IMR-90 (cell line): ENCODE data around the gene RHOBTB3. TPM values are rescaled to one million over a fixed set of nuclear protein-coding genes. Genes with fewer than 3 reads are reported as not detected.

Experiments used
- ATAC-seq: fragments of 200-7000 bp; cut with Tn5 transposase; 2 replicates; pipeline ENCODE4 v1.9.1; 2020; ENCODE audit warnings: low read depth, mild to moderate bottlenecking, moderate library complexity
- BruUV-seq: library from RNA; stranded (reverse); fragments of 400-500 nt; replicated peaks from 2 replicates; lab custom pipeline; 2021; lab: Mats Ljungman, UMichigan
- CTCF ChIA-PET: fragments of 300-600 bp; formaldehyde crosslinking; extraction: SDS; loops from one replicate; lab custom pipeline; 2021; ENCODE audit warnings: antibody characterized with exemption; lab: Yijun Ruan, JAX
- POLR2A ChIA-PET: fragments of 300-600 bp; sonication (Branson Sonifier 250); formaldehyde crosslinking; loops from one replicate; lab custom pipeline; 2022; ENCODE audit warnings: antibody characterized with exemption; ENCODE audit not compliant: unreplicated experiment; lab: Charles Lee
- DNase-seq: peaks from one replicate; pipeline ENCODE4 v3.0.0; 2013
- H2AFZ ChIP-seq: replicated peaks from 2 replicates; pipeline ENCODE3; 2013; ENCODE audit warnings: low read length, mild to moderate bottlenecking; ENCODE audit not compliant: poor library complexity
- H2AK5ac ChIP-seq: 2 replicates; pipeline ENCODE4 v1.6.1; 2013; ENCODE audit warnings: low read depth, low read length, inconsistent platforms
- H2AK9ac ChIP-seq: replicated peaks from 2 replicates; pipeline ENCODE3; 2013; ENCODE audit warnings: mild to moderate bottlenecking, low read depth, low read length, moderate library complexity; ENCODE audit not compliant: poor library complexity
- H2BK120ac ChIP-seq: 2 replicates; pipeline ENCODE4 v1.6.1; 2013; ENCODE audit warnings: low read depth, low read length, inconsistent platforms
- H2BK15ac ChIP-seq: 3 replicates; pipeline ENCODE4 v1.6.1; 2013; ENCODE audit warnings: low read depth, low read length, inconsistent platforms
- H2BK20ac ChIP-seq: 2 replicates; pipeline ENCODE4 v1.6.1; 2013; ENCODE audit warnings: low read depth, mild to moderate bottlenecking, inconsistent platforms, low read length, moderate library complexity
- H2BK5ac ChIP-seq: 2 replicates; pipeline ENCODE4 v1.6.1; 2013; ENCODE audit warnings: mild to moderate bottlenecking, low read depth, low read length, inconsistent platforms; ENCODE audit not compliant: poor library complexity, severe bottlenecking
- H3K14ac ChIP-seq: replicated peaks from 2 replicates; pipeline ENCODE4 v1.6.1; 2013; ENCODE audit warnings: low read depth, low read length, inconsistent platforms
- H3K18ac ChIP-seq: 2 replicates; pipeline ENCODE4 v1.6.1; 2013; ENCODE audit warnings: low read depth, low read length, control low read depth
- H3K23ac ChIP-seq: 2 replicates; pipeline ENCODE4 v1.6.1; 2013; ENCODE audit warnings: low read depth, low read length, inconsistent platforms
- H3K27ac ChIP-seq: 2 replicates; pipeline ENCODE4 v1.5.1; 2013; ENCODE audit warnings: mild to moderate bottlenecking, control low read depth, low read length; ENCODE audit not compliant: insufficient read depth
- H3K27me3 ChIP-seq: 2 replicates; pipeline ENCODE4 v1.6.1; 2013; ENCODE audit warnings: low read length; ENCODE audit not compliant: control insufficient read depth, insufficient read depth
- H3K36me3 ChIP-seq: 2 replicates; pipeline ENCODE4 v1.6.1; 2013; ENCODE audit warnings: low read length, mixed read lengths; ENCODE audit not compliant: control insufficient read depth, insufficient read depth
- H3K4ac ChIP-seq: 2 replicates; pipeline ENCODE4 v1.6.1; 2013; ENCODE audit warnings: low read depth, low read length, inconsistent platforms
- H3K4me1 ChIP-seq: 2 replicates; pipeline ENCODE4 v1.6.1; 2013; ENCODE audit warnings: low read length, mixed read lengths; ENCODE audit not compliant: control insufficient read depth, insufficient read depth
- H3K4me2 ChIP-seq: 2 replicates; pipeline ENCODE4 v1.6.1; 2013; ENCODE audit warnings: low read depth, mild to moderate bottlenecking, control low read depth, low read length, moderate library complexity
- H3K4me3 ChIP-seq: 2 replicates; pipeline ENCODE4 v1.5.1; 2013; ENCODE audit warnings: low read depth, mild to moderate bottlenecking, control low read depth, low read length, moderate library complexity; ENCODE audit not compliant: insufficient read depth
- H3K56ac ChIP-seq: 2 replicates; pipeline ENCODE4 v1.6.1; 2013; ENCODE audit warnings: low read length, inconsistent platforms; ENCODE audit not compliant: insufficient read depth; ENCODE audit errors: extremely low read depth
- H3K79me1 ChIP-seq, 2 experiments: 2 replicates each; pipeline ENCODE4 v1.6.1; 2013; ENCODE audit warnings: low read length in 2 of 2, inconsistent platforms in 1 of 2, low read depth in 1 of 2
- H3K9ac ChIP-seq: 2 replicates; pipeline ENCODE4 v1.6.1; 2013; ENCODE audit warnings: low read depth, low read length, control low read depth
- H3K9me1 ChIP-seq: 2 replicates; pipeline ENCODE4 v1.6.1; 2013; ENCODE audit warnings: low read length, inconsistent platforms; ENCODE audit not compliant: insufficient read depth
- H3K9me3 ChIP-seq: 2 replicates; pipeline ENCODE4 v1.6.1; 2013; ENCODE audit warnings: low read length; ENCODE audit not compliant: control insufficient read depth, insufficient read depth
- H4K20me1 ChIP-seq: 2 replicates; pipeline ENCODE4 v1.6.1; 2013; ENCODE audit warnings: low read length, inconsistent platforms; ENCODE audit not compliant: insufficient read depth
- H4K5ac ChIP-seq: 2 replicates; pipeline ENCODE4 v1.6.1; 2013; ENCODE audit warnings: mild to moderate bottlenecking, low read depth, low read length, control low read depth
- H4K8ac ChIP-seq, 2 experiments: 2 replicates each; pipeline ENCODE4 v1.6.1; 2013; ENCODE audit warnings: low read depth in 2 of 2, low read length in 2 of 2, control low read depth in 1 of 2, inconsistent platforms in 1 of 2
- H4K91ac ChIP-seq: 2 replicates; pipeline ENCODE4 v1.6.1; 2013; ENCODE audit warnings: low read depth, low read length, inconsistent platforms; ENCODE audit not compliant: insufficient read depth
- BHLHE40 ChIP-seq: fragments of 150-350 bp; IDR thresholded peaks from 2 replicates; pipeline ENCODE4 v1.6.1; 2016; ENCODE audit warnings: mild to moderate bottlenecking, low read depth, low read length
- CHD1 ChIP-seq: IDR thresholded peaks from 2 replicates; pipeline ENCODE4 v1.6.1; 2012; ENCODE audit warnings: low read depth, low read length, improper control_type of control experiment
- MAFK ChIP-seq: IDR thresholded peaks from 2 replicates; pipeline ENCODE4 v1.6.1; 2012; ENCODE audit warnings: low read depth, low read length, improper control_type of control experiment
- WGBS, 2 experiments: methylation state at CpG; one replicate each; pipeline versions ENCODE4 v1.1.5 to v1.1.7; 2013; ENCODE audit warnings: missing lambda C conversion rate in 2 of 2; ENCODE audit not compliant: insufficient read length in 1 of 2; ENCODE audit errors: extremely low coverage in 2 of 2; 5-methylcytosine and 5-hydroxymethylcytosine counted together
- dilution Hi-C: fragments of 300-500 bp; cut with HindIII; formaldehyde crosslinking; loops from one replicate; pipeline ENCODE4 v1.14.3; 2018; ENCODE audit warnings: low sequenced_read_pairs; ENCODE audit not compliant: unreplicated experiment
- in situ Hi-C: fragments of 300-500 bp; cut with MboI; formaldehyde crosslinking; loops from 3 replicates; pipeline ENCODE4 v1.14.3; 2019; ENCODE audit warnings: low sequenced_read_pairs, inconsistent platforms, mixed read lengths
- intact Hi-C: fragments of 100-400 bp; cut with micrococcal nuclease; formaldehyde crosslinking; loops from 2 replicates; pipeline ENCODE4 v1.10.0; 2022
- polyA plus RNA-seq, 3 experiments: library from polyadenylated mRNA; depleted of rRNA; stranded (reverse); fragments of >200 nt; gene quantifications; 2 replicates each; pipeline ENCODE4 v1.2.3, GENCODE V29; 2012; ENCODE audit warnings: low replicate concordance in 1 of 3
- total RNA-seq: library from RNA; depleted of rRNA; stranded (reverse); fragments of >200 nt; gene quantifications from 2 replicates; pipeline ENCODE4 v1.2.3, GENCODE V29; 2012

RHOBTB3 gene
- total and polyA plus RNA-seq, 2 of the 4 experiments (the other 2 are of a cell fraction) = 117 to 447 TPM

GRCh38 chr5:95808686-95809413, 77.7 kb downstream of the RHOBTB3 start:
- in situ Hi-C loops (no loop called here), dilution Hi-C loops (no loop called here), intact Hi-C loops (no loop called here)
- peak; percentile 27 for ATAC-seq
- Histone ChIP-seq H2AK9ac (no peak overlapping the region), H3K27me3 (no peaks in the 10 kb centered on the region), H3K9me1 (peaks cover 10% of the 10 kb centered on the region; the same call in 1 of the 2 replicates), H4K20me1 (no peaks in the 10 kb centered on the region), H3K79me1 (peaks cover 0 to 18% of the 10 kb centered on the region in 2 experiments; a peak in 2 of 4 replicates), H3K9me3 (peaks cover 3% of the 10 kb centered on the region; the same call in 1 of the 2 replicates), H3K23ac (0 out of 2 replicates have a peak overlapping the region, but pooled peaks have one; percentile 37), H4K91ac (no peak overlapping the region), H3K4me3 (no peak overlapping the region), H2BK15ac (no peak overlapping the region; the same call in 2 of the 3 replicates), H2AK5ac (0 out of 2 replicates have a peak overlapping the region, but pooled peaks have one; percentile 25), H3K36me3 (peaks cover 2% of the 10 kb centered on the region), H4K8ac (0 out of 4 replicates have a peak overlapping the region, but pooled peaks of 1 of the 2 experiments have one; percentile 2), H3K27ac (peak overlapping the region; percentile 1; the same call in 1 of the 2 replicates), H3K14ac (no peak overlapping the region), H3K56ac (no peak overlapping the region), H2BK5ac (no peak overlapping the region), H3K18ac (no peak overlapping the region), H2AFZ (no peak overlapping the region), H2BK120ac (no peak overlapping the region), H3K4ac (no peak overlapping the region), H4K5ac (no peak overlapping the region), H3K9ac (no peak overlapping the region), H3K4me1 (peaks cover 16% of the 10 kb centered on the region), H2BK20ac (no peak overlapping the region), H3K4me2 (no peak overlapping the region)
- TF ChIP-seq MAFK (no peak), BHLHE40 (no peak), CHD1 (no peak)
- no TSS peak for BruUV-seq
- peak; percentile 52 for DNase-seq
- WGBS, 2 experiments = no CpG with 5 or more reads among the region's 10 CpGs
- ChIA-PET POLR2A (no interaction called here), CTCF (no interaction called here)
